Keratinocyte (primary cell): ENCODE measurements around the gene ITGAX. TPM values are rescaled to one million over a fixed set of nuclear protein-coding genes. Genes with fewer than 3 reads are reported as not detected.

Experiments used
- DNase-seq: peaks from one replicate; pipeline ENCODE4 v3.0.0-alpha.2; 2011; ENCODE audit warnings: low read depth, missing footprints, low spot score
- FAIRE-seq: peaks from 2 replicates; lab custom pipeline; 2011; peaks lifted over from hg19 to GRCh38; lab: Jason Lieb, UNC
- H2AFZ ChIP-seq: 2 replicates; pipeline ENCODE4 v1.6.0; 2012; ENCODE audit warnings: low read length, control low read depth, inconsistent platforms; ENCODE audit not compliant: control insufficient read depth
- H3K27ac ChIP-seq: 2 replicates; pipeline ENCODE4 v1.5.1; 2011; ENCODE audit warnings: low read length; ENCODE audit not compliant: control insufficient read depth, insufficient read depth
- H3K27me3 ChIP-seq: 3 replicates; pipeline ENCODE4 v1.6.0; 2011; ENCODE audit warnings: low read length; ENCODE audit not compliant: control insufficient read depth, insufficient read depth; ENCODE audit errors: extremely low read depth
- H3K36me3 ChIP-seq, 2 experiments: 2 replicates in 1 of 2; 3 replicates in 1 of 2; pipeline ENCODE4 v1.5.1; 2011; ENCODE audit warnings: low read length in 2 of 2, mild to moderate bottlenecking in 1 of 2; ENCODE audit not compliant: control insufficient read depth in 2 of 2, insufficient read depth in 2 of 2; ENCODE audit errors: extremely low read depth in 1 of 2
- H3K4me1 ChIP-seq: 3 replicates; pipeline ENCODE4 v1.5.1; 2011; ENCODE audit warnings: low read length; ENCODE audit not compliant: control insufficient read depth, insufficient read depth; ENCODE audit errors: extremely low read depth
- H3K4me2 ChIP-seq: 3 replicates; pipeline ENCODE4 v1.6.0; 2011; ENCODE audit warnings: low read depth, low read length; ENCODE audit not compliant: control insufficient read depth, insufficient read depth; ENCODE audit errors: extremely low read depth
- H3K4me3 ChIP-seq, 3 experiments: fragments of 200-600 bp in 1 of 3; sonication (generic) in 1 of 3; 2 replicates in 2 of 3; 3 replicates in 1 of 3; pipeline ENCODE4 v1.5.1; 2011 to 2016; ENCODE audit warnings: low read length in 3 of 3, mild to moderate bottlenecking in 3 of 3, control low read depth in 2 of 3, inconsistent platforms in 1 of 3, low read depth in 1 of 3, mixed read lengths in 1 of 3, mixed run types in 1 of 3, moderate library complexity in 1 of 3; ENCODE audit not compliant: control insufficient read depth in 2 of 3, insufficient read depth in 2 of 3; ENCODE audit errors: extremely low read depth in 1 of 3
- H3K79me2 ChIP-seq: 2 replicates; pipeline ENCODE4 v1.6.0; 2012; ENCODE audit warnings: low read length; ENCODE audit not compliant: control insufficient read depth, insufficient read depth
- H3K9ac ChIP-seq: 3 replicates; pipeline ENCODE4 v1.6.0; 2011; ENCODE audit warnings: low read length; ENCODE audit not compliant: control insufficient read depth, insufficient read depth; ENCODE audit errors: extremely low read depth
- H3K9me1 ChIP-seq: 3 replicates; pipeline ENCODE4 v1.6.0; 2011; ENCODE audit warnings: low read length; ENCODE audit not compliant: control insufficient read depth, insufficient read depth; ENCODE audit errors: extremely low read depth
- H3K9me3 ChIP-seq: 2 replicates; pipeline ENCODE4 v1.5.1; 2012; ENCODE audit warnings: low read depth, low read length; ENCODE audit not compliant: control insufficient read depth
- H4K20me1 ChIP-seq: 3 replicates; pipeline ENCODE4 v1.6.0; 2011; ENCODE audit warnings: low read length; ENCODE audit not compliant: control insufficient read depth, insufficient read depth; ENCODE audit errors: extremely low read depth
- CTCF ChIP-seq, 3 experiments: IDR thresholded peaks in 1 of 3; conservative IDR thresholded peaks in 1 of 3; optimal IDR thresholded peaks in 1 of 3; 2 replicates in 2 of 3; 3 replicates in 1 of 3; pipeline versions ENCODE3 to v1.5.1; 2011; ENCODE audit warnings: low read length in 3 of 3, mild to moderate bottlenecking in 3 of 3, moderate library complexity in 2 of 3, control low read depth in 1 of 3, inconsistent platforms in 1 of 3; ENCODE audit not compliant: insufficient read depth in 2 of 3; ENCODE audit errors: extremely low read depth in 1 of 3
- EZH2 ChIP-seq: IDR thresholded peaks from one replicate; pipeline ENCODE4 v1.6.1; 2012; ENCODE audit warnings: inconsistent platforms, mild to moderate bottlenecking, low read length, moderate library complexity
- dilution Hi-C: fragments of 300-500 bp; cut with MboI; formaldehyde crosslinking; loops from one replicate; pipeline ENCODE4 v1.7.0; 2020; ENCODE audit warnings: low sequenced_read_pairs; ENCODE audit not compliant: extremely low pct_ligation_motif_present
- polyA plus RNA-seq, 5 experiments: library from polyadenylated mRNA; depleted of rRNA in 3 of 5; stranded (reverse) in 3 of 5; stranded (forward) in 1 of 5; unstranded in 1 of 5; fragments of >200 nt; gene quantifications; 1 replicate in 1 of 5; 2 replicates in 3 of 5; 3 replicates in 1 of 5; pipeline versions ENCODE4 v1.2.1 to v1.2.3, GENCODE V29; 2011 to 2012; ENCODE audit warnings: missing spikeins in 2 of 5, low read depth in 1 of 5, low replicate concordance in 1 of 5

The ITGAX gene
- polyA plus RNA-seq, 1 donor (not counting 4 experiments of a cell fraction or from before 2014, with no cell fraction given) = 0.04 TPM

GRCh38 chr16:31376705-31377104 lies 21.7 kb downstream of the ITGAX start:
- no peak for TF ChIP-seq EZH2
- TF ChIP-seq CTCF (optimal IDR thresholded peaks at IDR 0.05 in 1 of 3, IDR thresholded peaks at IDR 0.05 in 1 of 3, conservative IDR thresholded peaks at IDR 0.05 in 1 of 3; ENCODE audit: extremely low read depth in 1 of 3, insufficient read depth in 2 of 3, low read length in 3 of 3) = no peak
- no peaks in the 10 kb centered on the region for H4K20me1 ChIP-seq
- no peaks in the 10 kb centered on the region for H3K4me1 ChIP-seq
- no peak overlapping the region for H3K9ac ChIP-seq
- DNase-seq = no peak
- FAIRE-seq = no peak
- H3K4me3 ChIP-seq = no peak overlapping the region
- dilution Hi-C loops = no loop called here
- no peak overlapping the region for H2AFZ ChIP-seq
- no peaks in the 10 kb centered on the region for H3K9me3 ChIP-seq
- no peaks in the 10 kb centered on the region for H3K79me2 ChIP-seq
- no peaks in the 10 kb centered on the region for H3K36me3 ChIP-seq
- no peaks in the 10 kb centered on the region for H3K27me3 ChIP-seq
- no peak overlapping the region for H3K4me2 ChIP-seq
- no peaks in the 10 kb centered on the region for H3K9me1 ChIP-seq
- no peak overlapping the region for H3K27ac ChIP-seq

- Histone ChIP-seq H3K9me3 (no peaks in the 10 kb centered on the region), H3K4me2 (no peak overlapping the region), H2AFZ (no peak overlapping the region), H3K4me1 (no peaks in the 10 kb centered on the region), H4K20me1 (no peaks in the 10 kb centered on the region), H3K79me2 (no peaks in the 10 kb centered on the region), H3K36me3 (no peaks in the 10 kb centered on the region), H3K9me1 (no peaks in the 10 kb centered on the region), H3K9ac (no peak overlapping the region), H3K4me3 (no peak overlapping the region), H3K27me3 (no peaks in the 10 kb centered on the region), H3K27ac (no peak overlapping the region)
- DNase-seq = no peak
- FAIRE-seq = no peak
- dilution Hi-C loops = no loop called here
- no peak for TF ChIP-seq EZH2
- TF ChIP-seq CTCF (optimal IDR thresholded peaks at IDR 0.05 in 1 of 3, IDR thresholded peaks at IDR 0.05 in 1 of 3, conservative IDR thresholded peaks at IDR 0.05 in 1 of 3; ENCODE audit: extremely low read depth in 1 of 3, insufficient read depth in 2 of 3, low read length in 3 of 3) = no peak
Measured at GRCh38 chr16:31377210-31377903, 22.4 kb downstream of the ITGAX start.
